ENCODE results near the gene MSI2. TPM values are rescaled to one million over a fixed set of nuclear protein-coding genes. Genes with fewer than 3 reads are reported as not detected.

MSI2 gene
- total and polyA plus RNA-seq, 2 experiments from 2014 or later, result 4.3 to 17.9 TPM

- Histone ChIP-seq H3K9me2 (ENCODE audit: insufficient read depth) (no peaks in the 10 kb centered on the region), H3K4me1 (ENCODE audit: insufficient read depth) (no peaks in the 10 kb centered on the region), H3K9me3 (ENCODE audit: low read depth) (no peaks in the 10 kb centered on the region), H3K4me3 (no peak overlapping the region), H3K36me3 (ENCODE audit: low read depth) (no peaks in the 10 kb centered on the region), H2AFZ (no peak overlapping the region), H3K4me2 (ENCODE audit: unreplicated experiment) (no peak overlapping the region), H3K79me2 (ENCODE audit: insufficient read depth) (no peaks in the 10 kb centered on the region), H3K27ac (no peak overlapping the region), H4K20me1 (ENCODE audit: insufficient read depth) (no peaks in the 10 kb centered on the region), H3F3A (ENCODE audit: insufficient read depth) (no peaks in the 10 kb centered on the region), H3K9ac (no peak overlapping the region), H3K27me3 (replicated peaks; ENCODE audit: insufficient read depth) (no peaks in the 10 kb centered on the region)
- no peak for DNase-seq
- TF ChIP-seq EZH2 (IDR thresholded peaks at IDR 0.05; ENCODE audit: insufficient read depth, poor library complexity, severe bottlenecking), result no peak
- no peak for TF ChIP-seq EZH2phosphoT487 (IDR thresholded peaks at IDR 0.05; ENCODE audit: insufficient read depth, low read depth)
- in situ Hi-C loops (cut with MboI), result no loop called here
- WGBS, 2 experiments (ENCODE audit: low coverage in 1 of 2, low lambda C conversion rate in 2 of 2, missing lambda C conversion rate in 2 of 2), result 87 to 89% methylated on average over 15 to 16 of the region's 16 CpGs
These were observed 59.0 kb downstream of the MSI2 start for GRCh38 chr17:57315061-57316015.

GRCh38 chr17:57316361-57316760, 60.0 kb downstream of the MSI2 start:
- DNase-seq, result no peak
- Histone ChIP-seq H3K9me2 (ENCODE audit: insufficient read depth) (no peaks in the 10 kb centered on the region), H2AFZ (no peak overlapping the region), H3F3A (ENCODE audit: insufficient read depth) (no peaks in the 10 kb centered on the region), H3K27me3 (replicated peaks; ENCODE audit: insufficient read depth) (no peaks in the 10 kb centered on the region), H3K79me2 (ENCODE audit: insufficient read depth) (no peaks in the 10 kb centered on the region), H3K36me3 (ENCODE audit: low read depth) (no peaks in the 10 kb centered on the region), H3K27ac (no peak overlapping the region), H3K9me3 (ENCODE audit: low read depth) (no peaks in the 10 kb centered on the region), H4K20me1 (ENCODE audit: insufficient read depth) (no peaks in the 10 kb centered on the region), H3K4me2 (ENCODE audit: unreplicated experiment) (no peak overlapping the region), H3K4me1 (ENCODE audit: insufficient read depth) (no peaks in the 10 kb centered on the region), H3K4me3 (no peak overlapping the region), H3K9ac (no peak overlapping the region)
- WGBS, 2 experiments (ENCODE audit: low coverage in 1 of 2, low lambda C conversion rate in 2 of 2, missing lambda C conversion rate in 2 of 2), result 94% methylated on average over 5 of the region's 5 CpGs
- no peak for TF ChIP-seq EZH2phosphoT487 (IDR thresholded peaks at IDR 0.05; ENCODE audit: insufficient read depth, low read depth)
- TF ChIP-seq EZH2 (IDR thresholded peaks at IDR 0.05; ENCODE audit: insufficient read depth, poor library complexity, severe bottlenecking), result no peak
- in situ Hi-C loops (cut with MboI), result no loop called here

- TF ChIP-seq EZH2phosphoT487 (IDR thresholded peaks at IDR 0.05; ENCODE audit: insufficient read depth, low read depth), result no peak
- no peak for TF ChIP-seq EZH2 (IDR thresholded peaks at IDR 0.05; ENCODE audit: insufficient read depth, poor library complexity, severe bottlenecking)
- in situ Hi-C loops (cut with MboI), result no loop called here
- Histone ChIP-seq H3K4me1 (ENCODE audit: insufficient read depth) (no peaks in the 10 kb centered on the region), H3K9me3 (ENCODE audit: low read depth) (no peaks in the 10 kb centered on the region), H3K9ac (no peak overlapping the region), H2AFZ (no peak overlapping the region), H3K27me3 (replicated peaks; ENCODE audit: insufficient read depth) (no peaks in the 10 kb centered on the region), H3K4me3 (no peak overlapping the region), H3F3A (ENCODE audit: insufficient read depth) (no peaks in the 10 kb centered on the region), H3K9me2 (ENCODE audit: insufficient read depth) (no peaks in the 10 kb centered on the region), H3K27ac (no peak overlapping the region), H4K20me1 (ENCODE audit: insufficient read depth) (no peaks in the 10 kb centered on the region), H3K4me2 (ENCODE audit: unreplicated experiment) (no peak overlapping the region), H3K36me3 (ENCODE audit: low read depth) (no peaks in the 10 kb centered on the region), H3K79me2 (ENCODE audit: insufficient read depth) (no peaks in the 10 kb centered on the region)
- DNase-seq, result no peak
- WGBS, 2 experiments (ENCODE audit: low coverage in 1 of 2, low lambda C conversion rate in 2 of 2, missing lambda C conversion rate in 2 of 2), result 79 to 96% methylated on average over 3 of the region's 3 CpGs
These were observed 60.8 kb downstream of the MSI2 start for GRCh38 chr17:57317079-57317478.

DNA sequence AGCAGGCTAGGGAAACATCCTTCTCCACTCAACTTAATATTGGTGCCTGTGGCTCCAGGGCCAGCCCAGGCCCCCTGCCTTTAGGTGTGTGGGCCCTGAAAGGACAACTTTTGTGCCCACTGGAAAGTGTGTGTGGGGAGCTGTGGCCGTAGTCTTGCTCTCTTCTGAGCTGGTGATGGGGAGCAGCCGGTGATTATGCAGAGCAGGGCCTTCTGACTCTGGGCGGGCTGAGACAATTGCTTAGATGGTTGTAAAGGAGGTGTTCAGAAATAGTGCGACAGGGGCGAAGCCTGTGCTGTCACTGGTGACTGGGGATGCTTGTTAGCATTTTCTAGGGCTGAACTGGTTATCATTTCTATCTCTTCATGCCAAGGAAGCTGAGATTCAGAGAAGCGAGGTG, 62.6 kb downstream of the MSI2 start:
- Histone ChIP-seq H3K9me2 (ENCODE audit: insufficient read depth) (no peaks in the 10 kb centered on the region), H3K79me2 (ENCODE audit: insufficient read depth) (no peaks in the 10 kb centered on the region), H4K20me1 (ENCODE audit: insufficient read depth) (no peaks in the 10 kb centered on the region), H3K27ac (no peak overlapping the region), H3K9ac (no peak overlapping the region), H3K4me1 (ENCODE audit: insufficient read depth) (no peaks in the 10 kb centered on the region), H3K4me3 (no peak overlapping the region), H2AFZ (no peak overlapping the region), H3K27me3 (replicated peaks; ENCODE audit: insufficient read depth) (no peaks in the 10 kb centered on the region), H3K36me3 (ENCODE audit: low read depth) (no peaks in the 10 kb centered on the region), H3F3A (ENCODE audit: insufficient read depth) (no peaks in the 10 kb centered on the region), H3K9me3 (ENCODE audit: low read depth) (no peaks in the 10 kb centered on the region), H3K4me2 (ENCODE audit: unreplicated experiment) (no peak overlapping the region)
- WGBS, 2 experiments (ENCODE audit: low coverage in 1 of 2, low lambda C conversion rate in 2 of 2, missing lambda C conversion rate in 2 of 2), result 95 to 96% methylated on average over 6 of the region's 6 CpGs
- in situ Hi-C loops (cut with MboI), result no loop called here
- DNase-seq, result no peak
- TF ChIP-seq EZH2 (IDR thresholded peaks at IDR 0.05; ENCODE audit: insufficient read depth, poor library complexity, severe bottlenecking) (no peak), EZH2phosphoT487 (IDR thresholded peaks at IDR 0.05; ENCODE audit: insufficient read depth, low read depth) (no peak)

Data from GM23248 (cell line).